B cell (primary cell): ENCODE measurements around the gene SLC2A3. TPM values are rescaled to one million over a fixed set of nuclear protein-coding genes. Genes with fewer than 3 reads are reported as not detected.
"Not testable (repeated sequence)": the region's sequence is repeated elsewhere in the genome, so short reads cannot be mapped to it uniquely, and the experiment has no call there.

ENCODE experiments used
- ATAC-seq: fragments of 200-7000 bp; cut with Tn5 transposase; one replicate; pipeline ENCODE4 v1.10.0; 2021; ENCODE audit warnings: low read depth, mild to moderate bottlenecking, moderate number of reproducible peaks, moderate library complexity
- CTCF ChIA-PET: fragments of 350-600 bp; sonication (Branson Sonifier 250); formaldehyde crosslinking; loops from one replicate; lab custom pipeline; 2021; ENCODE audit warnings: antibody characterized with exemption, inconsistent platforms; lab: Charles Lee
- POLR2A ChIA-PET: fragments of 350-600 bp; sonication (Branson Sonifier 250); formaldehyde crosslinking; loops from one replicate; lab custom pipeline; 2021; ENCODE audit warnings: antibody characterized with exemption; lab: Charles Lee
- DNase-seq: peaks from one replicate; pipeline ENCODE4 v3.0.0; 2013
- H2AFZ ChIP-seq: 2 replicates; pipeline ENCODE4 v1.6.1; 2012; ENCODE audit warnings: mild to moderate bottlenecking, low read depth, low read length; ENCODE audit not compliant: insufficient read depth, poor library complexity, severe bottlenecking
- H3K27ac ChIP-seq, 2 donors: 1 replicate in 1 of 2; 2 replicates in 1 of 2; pipeline ENCODE4 v1.5.1; 2012 to 2013; ENCODE audit warnings: low read length in 2 of 2, mild to moderate bottlenecking in 2 of 2, moderate library complexity in 1 of 2
- H3K27me3 ChIP-seq, 4 experiments: fragments of 200-600 bp in 1 of 4; sonication (generic) in 1 of 4; replicated peaks in 1 of 4; 1 replicate in 2 of 4; 2 replicates in 2 of 4; pipeline versions ENCODE4 v1.6.1 to v1.7.0; 2013 to 2016; ENCODE audit warnings: low read length in 3 of 4, mild to moderate bottlenecking in 2 of 4, mixed read lengths in 1 of 4, moderate library complexity in 1 of 4; ENCODE audit not compliant: insufficient read depth in 4 of 4, control insufficient read depth in 3 of 4; ENCODE audit errors: control extremely low read depth in 1 of 4
- H3K36me3 ChIP-seq, 2 experiments: replicated peaks in 1 of 2; 1 replicate in 1 of 2; 2 replicates in 1 of 2; pipeline versions ENCODE4 v1.6.1 to v1.7.1; 2013; ENCODE audit warnings: low read length in 1 of 2; ENCODE audit not compliant: insufficient read depth in 2 of 2, control insufficient read depth in 1 of 2; ENCODE audit errors: control extremely low read depth in 1 of 2, extremely low read depth in 1 of 2
- H3K4me1 ChIP-seq, 2 donors: fragments of 200-600 bp in 1 of 2; sonication (generic) in 1 of 2; 1 replicate in 1 of 2; 2 replicates in 1 of 2; pipeline versions ENCODE4 v1.5.1 to v1.6.1; 2013 to 2017; ENCODE audit warnings: low read length in 2 of 2; ENCODE audit not compliant: control insufficient read depth in 2 of 2, insufficient read depth in 2 of 2
- H3K4me2 ChIP-seq: replicated peaks from 2 replicates; pipeline ENCODE3; 2012; ENCODE audit warnings: mild to moderate bottlenecking, low read depth, low read length; ENCODE audit not compliant: poor library complexity, severe bottlenecking
- H3K4me3 ChIP-seq, 5 experiments: fragments of 200-600 bp in 1 of 5; sonication (generic) in 1 of 5; 1 replicate in 3 of 5; 2 replicates in 2 of 5; pipeline versions ENCODE4 v1.5.1 to v1.7.0; 2011 to 2016; ENCODE audit warnings: low read length in 4 of 5, mild to moderate bottlenecking in 4 of 5, low read depth in 2 of 5, control low read depth in 1 of 5, moderate library complexity in 1 of 5; ENCODE audit not compliant: insufficient read depth in 1 of 5; ENCODE audit errors: control extremely low read depth in 1 of 5, extremely low read depth in 1 of 5
- H3K79me2 ChIP-seq: fragments of 200-600 bp; sonication (generic); one replicate; pipeline ENCODE4 v1.6.0; 2016; ENCODE audit warnings: low read length; ENCODE audit not compliant: control insufficient read depth, insufficient read depth
- H3K9ac ChIP-seq: fragments of 200-600 bp; sonication (generic); 2 replicates; pipeline ENCODE4 v1.6.1; 2017; ENCODE audit warnings: mild to moderate bottlenecking, low read length, moderate library complexity
- H3K9me3 ChIP-seq, 3 donors: one replicate each; pipeline versions ENCODE4 v1.6.1 to v1.7.1; 2013; ENCODE audit warnings: low read length in 2 of 3; ENCODE audit not compliant: control insufficient read depth in 2 of 3, insufficient read depth in 1 of 3; ENCODE audit errors: control extremely low read depth in 1 of 3
- H4K20me1 ChIP-seq: 2 replicates; pipeline ENCODE4 v1.6.0; 2012; ENCODE audit warnings: mild to moderate bottlenecking, low read length; ENCODE audit not compliant: insufficient read depth, control insufficient read depth, poor library complexity, severe bottlenecking
- H3K27ac Mint-ChIP-seq: one replicate; pipeline ENCODE4 v1.8.0; 2021; ENCODE audit warnings: mixed read lengths
- H3K27me3 Mint-ChIP-seq: one replicate; pipeline ENCODE4 v1.8.0; 2021; ENCODE audit warnings: mixed read lengths
- H3K4me1 Mint-ChIP-seq: one replicate; pipeline ENCODE4 v1.8.0; 2021; ENCODE audit warnings: mixed read lengths
- H3K4me3 Mint-ChIP-seq: one replicate; pipeline ENCODE4 v1.8.0; 2021; ENCODE audit warnings: mixed read lengths
- H3K9me3 Mint-ChIP-seq: one replicate; pipeline ENCODE4 v1.8.0; 2022; ENCODE audit warnings: mixed read lengths; ENCODE audit not compliant: insufficient read depth
- EZH2 ChIP-seq: IDR thresholded peaks from 2 replicates; pipeline ENCODE4 v1.6.1; 2012; ENCODE audit warnings: borderline replicate concordance, low read depth, mild to moderate bottlenecking, moderate library complexity, low read length; ENCODE audit not compliant: insufficient read depth, poor library complexity, severe bottlenecking
- WGBS: methylation state at CpG from one replicate; pipeline ENCODE4 v1.1.5; 2013; ENCODE audit warnings: missing lambda C conversion rate; ENCODE audit not compliant: insufficient coverage; 5-methylcytosine and 5-hydroxymethylcytosine counted together
- intact Hi-C: fragments of 100-400 bp; cut with micrococcal nuclease; formaldehyde crosslinking; loops from one replicate; pipeline ENCODE4 v1.10.0; 2022
- polyA plus RNA-seq: library from polyadenylated mRNA; depleted of rRNA; stranded (reverse); fragments of >200 nt; gene quantifications from 2 replicates; pipeline ENCODE4 v1.2.3, GENCODE V29; 2012
- total RNA-seq, 2 donors: library from RNA; stranded (reverse); fragments of 120-200 nt in 1 of 2; gene quantifications; 1 replicate in 1 of 2; 2 replicates in 1 of 2; pipeline versions ENCODE4 v1.2.3 to v1.2.4, GENCODE V29; 2013 to 2022
- TF ChIP-seq, protein P1 (sequence below): fragments of 200-600 bp; IDR thresholded peaks from one replicate; pipeline ENCODE4 v1.8.0; 2022; ENCODE audit warnings: antibody characterized with exemption, mild to moderate bottlenecking

Gene SLC2A3
- total and polyA plus RNA-seq, 2 donors (not counting 1 experiment from before 2014, with no cell fraction given) = 215 to 284 TPM

DNA sequence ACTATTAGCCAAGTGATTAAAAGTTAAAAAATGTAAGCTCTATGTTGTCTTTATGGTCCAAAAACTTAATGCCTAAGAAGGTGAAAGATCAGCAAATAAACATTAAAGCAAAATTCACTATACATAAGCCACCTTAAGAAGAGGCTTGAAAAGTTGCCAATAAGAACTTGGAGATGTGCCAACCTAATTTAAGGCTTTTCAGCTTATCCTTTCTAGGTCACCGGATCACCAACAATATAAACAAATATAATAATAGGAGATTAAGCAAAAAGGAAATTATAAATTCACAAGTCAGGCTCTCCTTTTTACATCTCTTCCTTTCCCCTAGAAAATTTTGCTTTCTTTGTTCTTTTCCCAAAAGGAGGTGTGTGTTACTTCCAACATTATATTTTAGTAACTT, 30.9 kb downstream of the SLC2A3 start:
- POLR2A ChIA-PET = no interaction called here

DNA sequence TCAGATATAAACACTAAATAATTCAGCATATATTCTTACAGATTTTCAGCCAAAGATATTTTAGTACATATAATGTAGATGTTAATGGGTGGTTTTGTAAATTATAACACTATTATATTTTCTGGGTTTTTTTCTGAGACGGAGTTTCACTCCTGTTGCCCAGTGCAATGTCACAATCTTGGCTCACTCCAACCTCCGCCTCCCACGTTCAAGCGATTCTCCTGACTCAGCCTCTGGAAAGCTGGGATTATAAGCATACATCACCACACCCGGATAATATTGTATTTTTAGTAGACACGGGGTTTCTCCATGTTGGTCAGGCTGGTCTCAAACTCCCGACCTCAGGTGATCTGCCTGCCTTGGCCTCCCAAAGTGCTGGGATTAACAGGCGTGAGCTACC, 33.6 kb downstream of the SLC2A3 start:
- H3K4me1 Mint-ChIP-seq, DNase-seq, H3K79me2 ChIP-seq, H3K4me3 Mint-ChIP-seq, H3K27me3 Mint-ChIP-seq, H3K27ac Mint-ChIP-seq, intact Hi-C loops, H3K9me3 Mint-ChIP-seq, POLR2A ChIA-PET, ATAC-seq, H3K4me2 ChIP-seq, H3K27ac ChIP-seq, H3K9ac ChIP-seq, H3K4me1 ChIP-seq, CTCF ChIA-PET, H3K36me3 ChIP-seq, H3K9me3 ChIP-seq, H4K20me1 ChIP-seq, H3K4me3 ChIP-seq, H3K27me3 ChIP-seq, H2AFZ ChIP-seq: not testable (repeated sequence)
- 100% methylated on average over 2 of the region's 8 CpGs for WGBS

More for the DNA sequence above, 30.9 kb downstream of the SLC2A3 start:
- Histone ChIP-seq H3K9me3 (no peaks in the 10 kb centered on the region), H3K4me3 (no peak overlapping the region), H3K27me3 (no peaks in the 10 kb centered on the region), H4K20me1 (no peaks in the 10 kb centered on the region), H3K27ac (no peak overlapping the region), H2AFZ (no peak overlapping the region), H3K4me2 (no peak overlapping the region), H3K4me1 (no peaks in the 10 kb centered on the region), H3K79me2 (no peaks in the 10 kb centered on the region), H3K9ac (no peak overlapping the region), H3K36me3 (no peaks in the 10 kb centered on the region)
- no CpG with 5 or more reads among the region's 1 CpG for WGBS
- Mint-ChIP-seq H3K4me3 (no peak overlapping the region), H3K27me3 (peaks cover 3% of the 10 kb centered on the region), H3K27ac (no peak overlapping the region), H3K9me3 (no peaks in the 10 kb centered on the region), H3K4me1 (no peaks in the 10 kb centered on the region)
- intact Hi-C loops = no loop called here
- TF ChIP-seq EZH2 = no peak
- TF ChIP-seq, protein P1, sequence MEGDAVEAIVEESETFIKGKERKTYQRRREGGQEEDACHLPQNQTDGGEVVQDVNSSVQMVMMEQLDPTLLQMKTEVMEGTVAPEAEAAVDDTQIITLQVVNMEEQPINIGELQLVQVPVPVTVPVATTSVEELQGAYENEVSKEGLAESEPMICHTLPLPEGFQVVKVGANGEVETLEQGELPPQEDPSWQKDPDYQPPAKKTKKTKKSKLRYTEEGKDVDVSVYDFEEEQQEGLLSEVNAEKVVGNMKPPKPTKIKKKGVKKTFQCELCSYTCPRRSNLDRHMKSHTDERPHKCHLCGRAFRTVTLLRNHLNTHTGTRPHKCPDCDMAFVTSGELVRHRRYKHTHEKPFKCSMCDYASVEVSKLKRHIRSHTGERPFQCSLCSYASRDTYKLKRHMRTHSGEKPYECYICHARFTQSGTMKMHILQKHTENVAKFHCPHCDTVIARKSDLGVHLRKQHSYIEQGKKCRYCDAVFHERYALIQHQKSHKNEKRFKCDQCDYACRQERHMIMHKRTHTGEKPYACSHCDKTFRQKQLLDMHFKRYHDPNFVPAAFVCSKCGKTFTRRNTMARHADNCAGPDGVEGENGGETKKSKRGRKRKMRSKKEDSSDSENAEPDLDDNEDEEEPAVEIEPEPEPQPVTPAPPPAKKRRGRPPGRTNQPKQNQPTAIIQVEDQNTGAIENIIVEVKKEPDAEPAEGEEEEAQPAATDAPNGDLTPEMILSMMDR = no peak
- no peak for DNase-seq
- CTCF ChIA-PET = interaction anchor here (0.7 to 1.1 kb wide), 3 partner anchors 17 to 106 kb away, joined by 3 to 5 read pairs (median 4); no protein-coding TSS in a partner anchor
- ATAC-seq = no peak
